ENCODE data around the gene CRIM1.

DNA sequence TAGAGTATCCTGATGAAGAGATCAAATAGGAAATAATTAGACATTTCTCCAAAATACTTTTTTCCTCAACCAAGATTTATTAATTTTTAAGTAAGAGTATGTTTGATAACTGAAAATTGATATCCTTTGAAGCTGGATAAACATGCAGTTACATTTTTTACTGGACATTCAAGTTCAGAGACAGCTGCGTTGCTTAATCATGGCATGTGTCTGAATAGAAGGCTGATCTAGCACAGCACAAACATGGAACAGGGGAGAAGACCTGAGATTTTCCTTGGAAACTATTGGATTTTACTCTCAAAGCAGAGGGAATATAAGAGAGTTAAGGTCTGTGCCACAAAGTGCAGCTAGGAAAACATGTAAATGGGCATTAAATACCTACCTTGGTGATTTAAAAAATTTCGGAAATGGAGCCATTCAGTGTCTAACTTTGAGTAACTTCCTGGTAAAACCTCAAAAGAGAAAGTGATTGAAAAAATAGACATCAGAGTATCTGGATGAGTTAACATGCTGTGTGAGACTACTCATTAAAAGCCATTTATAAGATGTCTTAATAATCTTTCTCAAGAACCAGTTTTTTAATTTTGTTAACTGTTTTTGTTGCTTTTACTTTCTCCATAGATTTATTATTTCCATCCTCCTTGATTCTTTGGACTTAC lies 31.8 kb downstream of the CRIM1 start:
- TF ChIP-seq ZNF8 (CRISPR knock-in tag; IDR thresholded peaks at IDR 0.05) (no peak), ZFP3 (CRISPR knock-in tag; IDR thresholded peaks at IDR 0.05) (no peak), ZNF70 (CRISPR knock-in tag; IDR thresholded peaks at IDR 0.05) (no peak), ZFP30 (CRISPR knock-in tag; IDR thresholded peaks at IDR 0.05) (no peak)
- TF ChIP-seq, protein P1, sequence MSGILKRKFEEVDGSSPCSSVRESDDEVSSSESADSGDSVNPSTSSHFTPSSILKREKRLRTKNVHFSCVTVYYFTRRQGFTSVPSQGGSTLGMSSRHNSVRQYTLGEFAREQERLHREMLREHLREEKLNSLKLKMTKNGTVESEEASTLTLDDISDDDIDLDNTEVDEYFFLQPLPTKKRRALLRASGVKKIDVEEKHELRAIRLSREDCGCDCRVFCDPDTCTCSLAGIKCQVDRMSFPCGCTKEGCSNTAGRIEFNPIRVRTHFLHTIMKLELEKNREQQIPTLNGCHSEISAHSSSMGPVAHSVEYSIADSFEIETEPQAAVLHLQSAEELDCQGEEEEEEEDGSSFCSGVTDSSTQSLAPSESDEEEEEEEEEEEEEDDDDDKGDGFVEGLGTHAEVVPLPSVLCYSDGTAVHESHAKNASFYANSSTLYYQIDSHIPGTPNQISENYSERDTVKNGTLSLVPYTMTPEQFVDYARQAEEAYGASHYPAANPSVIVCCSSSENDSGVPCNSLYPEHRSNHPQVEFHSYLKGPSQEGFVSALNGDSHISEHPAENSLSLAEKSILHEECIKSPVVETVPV (CRISPR knock-in tag; IDR thresholded peaks at IDR 0.05) = no peak
